Stimulated activated naive CD8-positive, alpha-beta T cell treated with anti-CD3 and anti-CD28 coated beads, Interleukin-15, Interleukin-2, amounts not matched to agents 100 U/mL and 50 U/mL, for 24 hours (primary cell): ENCODE results near the gene NARF.
"Not testable (repeated sequence)": the region's sequence is repeated elsewhere in the genome, so short reads cannot be mapped to it uniquely, and the experiment has no call there.

Experiments
- ATAC-seq: fragments of 150-1000 bp; cut with Tn5 transposase; one replicate; pipeline ENCODE4 v1.10.0; 2021
- DNase-seq: peaks from one replicate; pipeline ENCODE4 v3.0.0; 2021

Gene NARF

GRCh38 chr17:82536512-82537201 is 78.1 kb downstream of the NARF start:
- ATAC-seq (no peak), DNase-seq (no peak)

DNA sequence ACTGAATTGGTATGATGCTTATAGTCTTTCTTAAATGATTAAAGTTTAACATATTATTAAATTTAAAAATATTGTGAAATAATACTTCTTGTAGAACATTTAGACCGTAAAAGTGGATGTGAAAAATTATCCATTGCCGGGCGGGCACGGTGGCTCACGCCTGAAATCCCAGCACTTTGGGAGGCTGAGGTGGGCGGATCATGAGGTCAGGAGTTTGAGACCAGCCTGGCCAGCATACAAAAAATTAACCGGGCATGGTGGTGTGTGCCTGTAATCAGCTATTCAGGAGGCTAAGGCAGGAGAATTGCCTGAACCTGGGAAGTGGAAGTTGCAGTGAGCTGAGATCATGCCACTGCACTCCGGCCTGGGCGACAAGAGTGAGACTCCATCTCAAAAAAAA is 78.7 kb downstream of the NARF start:
- not testable (repeated sequence) for ATAC-seq, DNase-seq

DNA sequence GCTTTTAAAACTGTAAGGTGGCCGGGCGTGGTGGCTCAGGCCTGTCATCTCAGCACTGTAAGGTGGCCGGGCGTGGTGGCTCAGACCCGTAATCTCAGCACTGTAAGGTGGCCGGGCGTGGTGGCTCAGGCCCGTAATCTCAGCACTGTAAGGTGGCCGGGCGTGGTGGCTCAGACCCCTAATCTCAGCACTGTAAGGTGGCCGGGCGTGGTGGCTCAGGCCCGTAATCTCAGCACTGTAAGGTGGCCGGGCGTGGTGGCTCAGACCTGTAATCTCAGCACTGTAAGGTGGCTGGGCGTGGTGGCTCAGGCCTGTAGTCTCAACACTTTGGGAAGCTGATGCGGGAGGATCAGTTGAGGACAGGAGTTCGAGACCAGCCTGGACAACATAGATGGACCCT is 80.5 kb downstream of the NARF start:
- not testable (repeated sequence) for DNase-seq, ATAC-seq
